GM15510 (cell line): Measurements from ENCODE around the gene ABHD17B.

Experiments used
- POLR2A ChIP-seq: IDR thresholded peaks from 3 replicates; pipeline ENCODE4 v1.6.1; 2011; ENCODE audit warnings: borderline replicate concordance; ENCODE audit not compliant: insufficient read length; ENCODE audit errors: extremely low read depth

Gene ABHD17B

DNA sequence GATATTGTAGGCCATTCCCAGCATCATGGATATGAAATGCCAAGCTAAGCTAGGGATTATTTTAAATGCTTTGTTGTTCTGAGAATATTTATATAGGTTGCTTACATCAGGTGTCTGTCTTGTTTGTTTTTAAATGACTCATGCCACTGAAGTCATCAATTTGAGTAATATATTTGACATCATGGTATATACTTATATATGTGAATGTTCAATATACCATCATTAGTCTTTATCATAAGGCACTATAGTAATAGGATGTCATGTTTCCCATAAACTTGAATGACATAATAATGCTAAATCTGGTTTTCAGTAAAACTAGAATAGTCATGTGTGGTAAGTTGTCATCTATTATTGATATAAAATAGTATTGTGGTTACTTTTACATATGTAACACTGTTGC, 13.6 kb upstream of the ABHD17B start:
- TF ChIP-seq POLR2A = no peak

DNA sequence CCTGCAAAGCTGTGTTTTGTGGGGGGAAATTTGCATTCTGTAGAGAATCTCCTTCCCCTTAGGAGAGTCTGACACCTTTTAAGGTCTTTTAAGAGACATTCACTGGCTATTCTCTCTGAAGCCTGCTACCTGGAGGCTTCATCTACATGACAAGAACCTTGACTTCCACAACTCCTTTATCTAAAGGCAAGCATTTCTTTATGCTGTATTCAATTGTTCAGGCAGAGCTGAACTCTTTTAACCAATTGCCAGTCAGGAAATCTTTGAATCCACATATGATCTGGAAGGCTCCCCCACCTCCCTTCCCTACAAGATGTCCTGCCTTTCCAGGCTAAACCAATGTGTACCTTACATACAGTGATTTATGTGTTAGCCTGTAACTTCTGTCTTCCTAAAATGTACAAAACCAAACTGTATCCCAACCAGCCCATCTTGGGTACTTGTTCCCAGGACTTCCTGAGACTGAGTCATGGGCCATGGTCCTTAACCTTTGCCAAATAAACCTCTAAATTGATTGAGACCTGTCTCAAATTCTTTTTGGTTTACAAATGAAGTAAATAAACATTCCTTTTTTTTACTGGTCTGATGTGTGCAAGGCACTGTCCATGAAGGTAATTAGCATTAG, 10.3 kb upstream of the ABHD17B start:
- no peak for TF ChIP-seq POLR2A

DNA sequence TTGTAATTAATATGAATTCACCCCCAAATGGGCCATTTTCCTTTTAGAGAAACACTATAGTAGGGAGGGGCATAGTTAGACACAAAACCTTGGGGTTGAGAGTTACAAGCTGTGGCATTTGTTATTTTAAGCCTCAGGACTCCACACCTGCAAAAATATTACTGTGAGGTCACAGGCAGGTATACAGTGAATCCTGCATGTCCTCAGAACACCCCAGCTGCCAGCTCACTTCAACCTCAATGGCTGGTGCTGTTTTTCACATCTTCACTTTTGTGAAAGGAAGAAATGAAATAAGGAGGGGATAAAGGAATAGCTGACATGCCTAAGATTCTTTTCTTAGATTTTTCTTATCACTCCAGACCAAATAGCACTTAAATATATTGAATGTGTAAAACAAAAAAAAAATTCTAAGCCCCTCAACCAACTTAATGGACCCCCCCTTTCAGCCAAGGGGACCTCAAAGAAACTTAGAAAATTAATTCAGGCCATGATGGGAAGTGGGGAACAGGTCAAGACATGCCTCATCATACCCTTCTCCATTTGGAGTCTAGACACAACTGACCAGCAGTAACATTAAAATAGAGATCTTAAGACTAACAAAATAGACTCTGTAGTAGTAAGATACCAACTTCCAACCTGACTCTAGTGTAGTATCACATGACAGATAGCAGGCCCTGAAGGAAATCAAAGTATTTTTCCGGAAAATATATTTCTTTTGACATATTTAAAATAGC, 9.6 kb upstream of the ABHD17B start:
- TF ChIP-seq POLR2A = no peak

DNA sequence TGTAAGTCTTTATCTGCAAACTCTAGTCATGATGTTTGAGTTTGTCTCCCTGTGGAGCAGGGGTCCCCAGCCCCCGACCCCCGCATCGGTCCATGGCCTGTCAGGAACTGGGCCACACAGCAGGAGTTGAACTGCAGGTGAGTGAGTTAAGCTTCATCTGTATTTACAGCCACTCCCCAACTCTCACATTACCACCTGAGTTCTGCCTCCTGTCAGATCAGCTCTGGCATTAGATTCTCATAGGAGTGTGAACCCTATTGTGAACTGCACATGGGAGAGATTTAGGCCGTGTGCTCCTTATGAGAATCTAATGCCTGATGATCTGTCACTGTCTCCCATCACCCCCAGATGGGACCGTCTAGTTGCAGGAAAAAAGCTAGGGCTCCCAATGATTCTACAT, 7.4 kb upstream of the ABHD17B start:
- no peak for TF ChIP-seq POLR2A

DNA sequence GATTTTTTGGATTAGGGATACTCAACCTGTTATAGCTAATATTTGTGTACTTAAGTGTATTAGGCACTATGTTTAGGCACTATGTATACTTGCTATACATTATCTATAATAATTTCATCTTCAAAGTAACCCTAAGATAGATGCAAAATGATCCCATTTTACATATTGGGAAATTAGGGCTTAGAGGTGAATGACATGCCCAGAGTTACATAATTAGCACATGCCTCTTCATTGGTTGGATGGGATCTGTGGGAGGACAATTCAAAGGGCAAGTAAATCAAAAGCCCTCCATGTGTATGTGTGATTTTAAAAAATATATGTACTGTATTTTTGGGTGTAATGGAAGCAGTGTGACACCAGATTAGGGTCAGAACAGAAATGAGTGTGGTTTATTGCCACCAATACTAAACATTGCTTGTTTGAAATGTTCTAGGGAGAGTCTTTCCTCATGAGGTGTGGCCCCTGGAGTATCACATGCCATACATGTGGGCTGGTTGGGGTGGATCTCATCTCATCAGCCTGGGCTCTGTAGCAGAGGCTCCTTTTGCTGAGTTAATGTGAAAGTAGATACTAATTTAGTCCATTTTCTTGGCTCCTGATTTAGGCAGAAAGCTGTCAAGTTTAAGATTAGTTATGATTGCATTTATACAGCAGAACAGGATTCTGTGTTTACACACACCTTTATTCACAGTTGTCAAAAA, 6.0 kb upstream of the ABHD17B start:
- no peak for TF ChIP-seq POLR2A

- no peak for TF ChIP-seq POLR2A
Measured at GRCh38 chr9:71915495-71915894, 4.5 kb upstream of the ABHD17B start.

DNA sequence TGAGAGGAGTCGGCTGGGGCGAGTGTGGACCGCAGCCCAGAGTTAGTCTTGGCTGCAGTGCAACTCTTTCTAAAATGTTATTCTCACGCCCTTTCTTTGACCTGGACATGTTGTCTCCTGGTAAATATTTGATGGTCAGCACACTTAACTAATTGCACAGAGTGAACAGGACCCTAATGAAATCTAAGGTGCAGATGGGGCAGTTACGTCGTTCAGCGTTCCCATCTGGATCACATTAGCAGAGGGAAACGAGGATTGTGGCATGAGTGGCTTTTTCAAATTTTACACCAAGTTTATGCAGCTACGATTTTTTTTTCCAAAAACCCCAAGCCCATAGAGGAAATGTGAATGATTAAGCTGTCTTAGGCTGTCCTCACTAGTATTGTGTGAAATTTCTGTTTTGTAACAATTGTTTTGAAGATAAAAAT, 929 bp upstream of the ABHD17B start:
- TF ChIP-seq POLR2A = no peak

- no peak for TF ChIP-seq POLR2A
Measured at GRCh38 chr9:71910650-71911060, 338 bp downstream of the ABHD17B start.

DNA sequence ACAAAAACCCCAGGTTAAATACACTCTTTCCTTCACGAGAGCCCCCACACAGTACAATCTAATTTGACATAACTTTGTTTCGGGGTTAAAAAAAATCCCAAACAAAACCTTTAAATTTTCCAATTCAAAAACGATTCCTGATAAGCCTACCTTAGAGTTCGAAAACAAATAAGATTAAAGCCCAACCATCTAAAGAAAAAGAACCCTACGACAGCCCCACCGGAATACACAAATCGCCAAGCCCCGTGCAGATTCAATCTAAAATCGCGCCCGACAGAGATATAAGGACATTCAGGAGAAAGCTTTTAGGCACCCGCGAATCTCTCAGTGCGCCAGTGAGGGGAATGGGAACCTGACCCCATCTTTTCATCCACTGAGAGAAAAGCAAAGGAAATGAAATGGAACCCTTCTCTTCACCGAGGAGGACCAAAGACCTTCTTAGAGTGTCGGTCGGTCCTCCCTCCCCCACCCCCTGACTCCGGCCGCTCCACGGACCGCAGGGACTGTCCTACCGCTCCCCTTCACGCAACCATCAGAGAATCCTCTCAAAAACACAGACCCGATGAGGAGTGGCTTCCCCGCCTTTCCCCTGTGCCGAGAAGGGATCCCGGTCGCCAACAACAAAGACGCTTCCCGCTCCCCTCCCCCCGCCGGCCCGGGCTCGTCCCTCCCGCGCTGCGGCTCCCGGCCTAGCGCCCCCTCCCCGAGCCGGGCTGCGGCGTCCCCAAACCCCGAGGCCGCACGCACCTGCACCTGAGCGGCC, 925 bp downstream of the ABHD17B start:
- no peak for TF ChIP-seq POLR2A

DNA sequence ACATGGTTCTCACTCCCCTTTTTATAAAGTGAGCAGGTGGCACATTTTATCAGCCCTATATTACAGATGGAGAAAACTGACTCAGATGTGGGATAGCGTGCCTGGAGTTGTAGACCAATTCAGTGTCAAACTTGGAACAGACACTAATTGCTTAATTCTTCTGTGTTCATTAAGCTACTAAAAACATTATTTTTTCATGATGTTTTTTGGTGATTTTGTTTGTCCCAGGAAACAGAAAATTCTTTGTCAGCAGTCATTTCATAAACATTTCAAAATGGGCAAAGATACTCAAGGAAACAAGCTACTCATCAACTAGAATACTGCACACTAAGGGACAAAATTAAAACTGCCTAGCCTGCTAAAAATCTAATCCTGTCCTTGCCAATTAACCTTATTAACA, 2.2 kb downstream of the ABHD17B start:
- TF ChIP-seq POLR2A = no peak

DNA sequence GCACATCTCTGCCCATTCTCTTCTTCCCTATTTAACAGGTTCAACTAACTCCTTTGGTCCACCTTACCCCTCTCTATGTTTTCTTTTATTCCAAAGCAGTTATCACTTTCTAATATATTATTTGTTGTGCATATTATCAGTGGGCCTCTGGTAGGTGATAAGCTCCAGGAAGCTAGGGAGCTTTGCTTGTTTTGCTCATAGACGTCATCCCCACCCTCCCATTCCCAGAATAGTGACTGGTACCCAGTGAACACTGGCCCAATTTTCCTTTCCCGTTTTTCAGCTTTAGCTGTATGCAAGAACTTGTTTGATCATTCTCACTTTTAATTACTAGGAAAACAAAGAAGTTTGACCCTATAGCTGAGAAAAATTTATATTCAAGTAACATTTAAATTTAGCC, 6.9 kb downstream of the ABHD17B start:
- no peak for TF ChIP-seq POLR2A

GRCh38 chr9:71901695-71902597, 9.0 kb downstream of the ABHD17B start:
- no peak for TF ChIP-seq POLR2A

- TF ChIP-seq POLR2A = no peak
Measured at GRCh38 chr9:71897577-71897976, 13.4 kb downstream of the ABHD17B start.

- no peak for TF ChIP-seq POLR2A
Measured at GRCh38 chr9:71896761-71897160, 14.2 kb downstream of the ABHD17B start.

DNA sequence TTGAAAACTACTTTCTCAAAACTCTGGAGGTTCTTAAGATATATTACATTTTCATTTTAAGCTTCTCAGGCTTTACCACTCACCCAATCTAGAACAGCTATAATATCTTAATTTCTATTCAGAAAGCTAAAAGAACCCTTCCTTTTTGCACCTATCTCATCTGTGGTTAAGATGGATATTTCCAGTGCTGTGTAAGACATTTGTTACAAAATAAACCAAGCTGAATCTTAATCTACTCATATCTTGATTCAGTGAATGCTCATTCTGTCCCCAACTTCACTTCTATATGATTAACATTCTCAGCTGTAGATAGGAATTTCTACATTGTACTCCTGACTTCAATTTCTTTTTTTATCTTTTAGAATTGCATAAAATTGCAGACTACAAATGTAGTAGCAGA, 15.0 kb downstream of the ABHD17B start:
- no peak for TF ChIP-seq POLR2A

DNA sequence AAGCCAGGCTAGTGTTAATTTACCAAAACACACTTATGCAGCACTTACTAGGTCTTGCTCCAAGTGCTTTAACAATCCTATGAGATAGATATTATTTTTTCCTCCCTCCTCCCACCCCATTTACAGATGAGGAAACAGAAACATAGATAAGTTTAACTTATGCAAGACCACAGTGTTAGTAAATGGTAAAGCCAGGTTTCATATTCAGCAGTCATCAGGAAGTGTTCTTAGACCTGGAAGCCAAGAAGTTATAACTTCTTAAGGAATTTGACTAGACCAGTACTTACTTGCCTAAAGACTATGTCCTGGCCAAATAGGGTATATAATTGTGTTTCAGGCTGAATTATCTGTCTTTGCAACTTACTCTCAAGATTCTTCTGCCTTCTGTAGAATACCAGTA, 15.9 kb downstream of the ABHD17B start:
- TF ChIP-seq POLR2A = no peak
